ENCODE data around the gene RAB40B.

RAB40B gene

GRCh38 chr17:82702231-82702927 lies 3.9 kb upstream of the RAB40B start:
- DNase-seq (ENCODE audit: low read depth): no peak
- TF ChIP-seq CTCF (IDR thresholded peaks at IDR 0.05; ENCODE audit: low read length, missing control alignments): no peak
- H3K4me3 ChIP-seq (replicated peaks; ENCODE audit: low read depth, low read length): no peak overlapping the region

- DNase-seq (ENCODE audit: low read depth): no peak
- no peak for TF ChIP-seq CTCF (IDR thresholded peaks at IDR 0.05; ENCODE audit: low read length, missing control alignments)
- H3K4me3 ChIP-seq (replicated peaks; ENCODE audit: low read depth, low read length): no peak overlapping the region
Measured at GRCh38 chr17:82699551-82699950, 1.1 kb upstream of the RAB40B start.

- TF ChIP-seq CTCF (IDR thresholded peaks at IDR 0.05; ENCODE audit: low read length, missing control alignments): no peak
- peak overlapping the region; percentile 64 for H3K4me3 ChIP-seq (replicated peaks; ENCODE audit: low read depth, low read length)
- DNase-seq (ENCODE audit: low read depth): peak; percentile 16
Measured at GRCh38 chr17:82698974-82699442, 510 bp upstream of the RAB40B start.

- no peak for DNase-seq (ENCODE audit: low read depth)
- TF ChIP-seq CTCF (IDR thresholded peaks at IDR 0.05; ENCODE audit: low read length, missing control alignments): no peak
Measured at GRCh38 chr17:82697808-82698064, 762 bp downstream of the RAB40B start.

GRCh38 chr17:82696916-82697807 lies 1.3 kb downstream of the RAB40B start:
- DNase-seq (ENCODE audit: low read depth): no peak
- peak overlapping the region; percentile 61 for H3K4me3 ChIP-seq (replicated peaks; ENCODE audit: low read depth, low read length)
- no peak for TF ChIP-seq CTCF (IDR thresholded peaks at IDR 0.05; ENCODE audit: low read length, missing control alignments)

More at GRCh38 chr17:82697808-82698064, 762 bp downstream of the RAB40B start:
- H3K4me3 ChIP-seq (replicated peaks; ENCODE audit: low read depth, low read length): peak overlapping the region; percentile 61

- H3K4me3 ChIP-seq (replicated peaks; ENCODE audit: low read depth, low read length): no peak overlapping the region
- no peak for DNase-seq (ENCODE audit: low read depth)
- no peak for TF ChIP-seq CTCF (IDR thresholded peaks at IDR 0.05; ENCODE audit: low read length, missing control alignments)
Measured at GRCh38 chr17:82696259-82696658, 2.2 kb downstream of the RAB40B start.
